Trophoblast cell (in vitro differentiated cells and primary cell): ENCODE data around the gene GTF2E1.

Source experiments
- DNase-seq, 2 donors: peaks; one replicate each; pipeline ENCODE4 v3.0.0-alpha.2; 2016
- H2AFZ ChIP-seq: 2 replicates; pipeline ENCODE4 v1.6.1; 2013; ENCODE audit warnings: low read length, moderate library complexity, mild to moderate bottlenecking; ENCODE audit not compliant: insufficient read depth, poor library complexity
- H2AK5ac ChIP-seq: 2 replicates; pipeline ENCODE4 v1.6.1; 2013; ENCODE audit warnings: mild to moderate bottlenecking, low read length
- H2BK120ac ChIP-seq: 2 replicates; pipeline ENCODE4 v1.6.1; 2013; ENCODE audit warnings: low read length, mild to moderate bottlenecking, moderate library complexity; ENCODE audit not compliant: insufficient read depth, poor library complexity
- H2BK12ac ChIP-seq: 2 replicates; pipeline ENCODE4 v1.6.1; 2013; ENCODE audit warnings: mild to moderate bottlenecking, low read length, moderate library complexity
- H2BK5ac ChIP-seq: 2 replicates; pipeline ENCODE4 v1.6.1; 2013; ENCODE audit warnings: low read length, low read depth, moderate library complexity, mild to moderate bottlenecking; ENCODE audit not compliant: poor library complexity
- H3K14ac ChIP-seq: 2 replicates; pipeline ENCODE4 v1.6.1; 2013; ENCODE audit warnings: mild to moderate bottlenecking, low read length
- H3K18ac ChIP-seq: 2 replicates; pipeline ENCODE4 v1.6.1; 2013; ENCODE audit warnings: mild to moderate bottlenecking, low read length
- H3K23ac ChIP-seq: 2 replicates; pipeline ENCODE4 v1.6.1; 2013; ENCODE audit warnings: low read length
- H3K27ac ChIP-seq: 2 replicates; pipeline ENCODE4 v1.5.1; 2013; ENCODE audit warnings: low read depth, mild to moderate bottlenecking, inconsistent platforms, low read length, moderate library complexity
- H3K27me3 ChIP-seq: 2 replicates; pipeline ENCODE4 v1.6.1; 2013; ENCODE audit warnings: inconsistent platforms, mild to moderate bottlenecking, low read length, moderate library complexity; ENCODE audit not compliant: insufficient read depth
- H3K36me3 ChIP-seq, 2 experiments: 1 replicate in 1 of 2; 2 replicates in 1 of 2; pipeline ENCODE4 v1.6.1; 2013; ENCODE audit warnings: low read length in 2 of 2, mild to moderate bottlenecking in 2 of 2, moderate library complexity in 1 of 2; ENCODE audit not compliant: insufficient read depth in 2 of 2, control insufficient read depth in 1 of 2
- H3K4ac ChIP-seq: 2 replicates; pipeline ENCODE4 v1.6.1; 2013; ENCODE audit warnings: low read depth, mild to moderate bottlenecking, low read length, moderate library complexity
- H3K4me1 ChIP-seq, 2 experiments: 1 replicate in 1 of 2; 2 replicates in 1 of 2; pipeline ENCODE4 v1.6.1; 2013; ENCODE audit warnings: low read length in 2 of 2, mild to moderate bottlenecking in 2 of 2, moderate library complexity in 1 of 2; ENCODE audit not compliant: insufficient read depth in 2 of 2, control insufficient read depth in 1 of 2
- H3K4me2 ChIP-seq: 2 replicates; pipeline ENCODE4 v1.6.1; 2013; ENCODE audit warnings: inconsistent platforms, mild to moderate bottlenecking, low read length, moderate library complexity
- H3K4me3 ChIP-seq: 2 replicates; pipeline ENCODE4 v1.5.1; 2013; ENCODE audit warnings: mild to moderate bottlenecking, low read depth, low read length, inconsistent platforms
- H3K79me1 ChIP-seq: one replicate; pipeline ENCODE4 v1.6.1; 2013; ENCODE audit warnings: low read length
- H3K79me2 ChIP-seq: 2 replicates; pipeline ENCODE4 v1.6.1; 2013; ENCODE audit warnings: low read length, mild to moderate bottlenecking; ENCODE audit not compliant: control insufficient read depth, insufficient read depth, poor library complexity
- H3K9ac ChIP-seq: 2 replicates; pipeline ENCODE4 v1.6.1; 2013; ENCODE audit warnings: mild to moderate bottlenecking, low read length
- H3K9me3 ChIP-seq: 2 replicates; pipeline ENCODE4 v1.6.1; 2013; ENCODE audit warnings: low read depth, mild to moderate bottlenecking, control low read depth, inconsistent platforms, low read length; ENCODE audit not compliant: insufficient read depth
- H4K12ac ChIP-seq: 2 replicates; pipeline ENCODE4 v1.6.1; 2013; ENCODE audit warnings: low read depth, mild to moderate bottlenecking, low read length, moderate library complexity
- H4K8ac ChIP-seq: 2 replicates; pipeline ENCODE4 v1.6.1; 2013; ENCODE audit warnings: low read depth, mild to moderate bottlenecking, low read length, moderate library complexity
- H4K91ac ChIP-seq: one replicate; pipeline ENCODE4 v1.6.1; 2013; ENCODE audit warnings: low read depth, mild to moderate bottlenecking, low read length, moderate library complexity
- WGBS: extraction: QIAGEN DNeasy Blood & Tissue Kit; methylation state at CpG from one replicate; pipeline ENCODE4 v1.1.7; 2013; ENCODE audit warnings: missing lambda C conversion rate; ENCODE audit not compliant: insufficient read length, insufficient coverage; ENCODE audit errors: extremely low coverage; 5-methylcytosine and 5-hydroxymethylcytosine counted together

The GTF2E1 gene

GRCh38 chr3:120798346-120798745, 55.8 kb downstream of the GTF2E1 start:
- no peak overlapping the region for H2BK120ac ChIP-seq
- H3K4me3 ChIP-seq: no peak overlapping the region
- H3K23ac ChIP-seq: no peak overlapping the region
- no peak overlapping the region for H3K18ac ChIP-seq
- no peak overlapping the region for H3K9ac ChIP-seq
- no peak overlapping the region for H3K4me2 ChIP-seq
- no peaks in the 10 kb centered on the region for H3K79me2 ChIP-seq
- no peak overlapping the region for H2AFZ ChIP-seq
- H3K27ac ChIP-seq: no peak overlapping the region
- H4K8ac ChIP-seq: no peak overlapping the region
- H3K36me3 ChIP-seq: no peaks in the 10 kb centered on the region
- no peak overlapping the region for H3K4ac ChIP-seq
- no peak overlapping the region for H4K91ac ChIP-seq
- no peak overlapping the region for H2BK12ac ChIP-seq
- no peak overlapping the region for H2AK5ac ChIP-seq
- no CpG with 5 or more reads among the region's 1 CpG for WGBS
- no peak overlapping the region for H2BK5ac ChIP-seq
- no peaks in the 10 kb centered on the region for H3K79me1 ChIP-seq
- no peaks in the 10 kb centered on the region for H3K27me3 ChIP-seq
- no peaks in the 10 kb centered on the region for H3K4me1 ChIP-seq
- H4K12ac ChIP-seq: no peak overlapping the region
- no peaks in the 10 kb centered on the region for H3K9me3 ChIP-seq
- no peak overlapping the region for H3K14ac ChIP-seq
- no peak for DNase-seq

- no peak overlapping the region for H3K14ac ChIP-seq
- no peak overlapping the region for H2BK5ac ChIP-seq
- H3K4me1 ChIP-seq: no peaks in the 10 kb centered on the region
- no peak overlapping the region for H4K12ac ChIP-seq
- no peak for DNase-seq
- no peak overlapping the region for H3K18ac ChIP-seq
- H2BK12ac ChIP-seq: no peak overlapping the region
- H4K8ac ChIP-seq: no peak overlapping the region
- H3K9me3 ChIP-seq: no peaks in the 10 kb centered on the region
- H3K27ac ChIP-seq: no peak overlapping the region
- no peak overlapping the region for H3K23ac ChIP-seq
- H2AFZ ChIP-seq: no peak overlapping the region
- no peaks in the 10 kb centered on the region for H3K79me2 ChIP-seq
- no peak overlapping the region for H3K4me2 ChIP-seq
- no peak overlapping the region for H3K4ac ChIP-seq
- H3K79me1 ChIP-seq: no peaks in the 10 kb centered on the region
- H2AK5ac ChIP-seq: no peak overlapping the region
- H3K4me3 ChIP-seq: no peak overlapping the region
- H4K91ac ChIP-seq: no peak overlapping the region
- H2BK120ac ChIP-seq: no peak overlapping the region
- no peaks in the 10 kb centered on the region for H3K36me3 ChIP-seq
- no peak overlapping the region for H3K9ac ChIP-seq
- H3K27me3 ChIP-seq: no peaks in the 10 kb centered on the region
Measured at GRCh38 chr3:120800625-120801024, 58.1 kb downstream of the GTF2E1 start.

GRCh38 chr3:120801484-120801883, 58.9 kb downstream of the GTF2E1 start:
- no peaks in the 10 kb centered on the region for H3K79me2 ChIP-seq
- H3K14ac ChIP-seq: no peak overlapping the region
- H3K36me3 ChIP-seq: no peaks in the 10 kb centered on the region
- H3K9ac ChIP-seq: no peak overlapping the region
- H3K79me1 ChIP-seq: no peaks in the 10 kb centered on the region
- no peaks in the 10 kb centered on the region for H3K4me1 ChIP-seq
- no peak overlapping the region for H3K4ac ChIP-seq
- no peak overlapping the region for H3K23ac ChIP-seq
- no peak overlapping the region for H3K18ac ChIP-seq
- no peak overlapping the region for H4K8ac ChIP-seq
- H3K4me2 ChIP-seq: no peak overlapping the region
- H2BK5ac ChIP-seq: no peak overlapping the region
- no peaks in the 10 kb centered on the region for H3K27me3 ChIP-seq
- H2BK12ac ChIP-seq: no peak overlapping the region
- H3K9me3 ChIP-seq: no peaks in the 10 kb centered on the region
- no peak overlapping the region for H3K27ac ChIP-seq
- DNase-seq: no peak
- H4K91ac ChIP-seq: no peak overlapping the region
- WGBS: no CpG with 5 or more reads among the region's 2 CpGs
- no peak overlapping the region for H4K12ac ChIP-seq
- no peak overlapping the region for H2AK5ac ChIP-seq
- no peak overlapping the region for H3K4me3 ChIP-seq
- H2AFZ ChIP-seq: no peak overlapping the region
- H2BK120ac ChIP-seq: no peak overlapping the region

- H2BK12ac ChIP-seq: no peak overlapping the region
- no peak overlapping the region for H3K23ac ChIP-seq
- H3K27me3 ChIP-seq: no peaks in the 10 kb centered on the region
- H3K14ac ChIP-seq: no peak overlapping the region
- H3K27ac ChIP-seq: no peak overlapping the region
- H2AK5ac ChIP-seq: no peak overlapping the region
- no peak overlapping the region for H2AFZ ChIP-seq
- H3K4me3 ChIP-seq: no peak overlapping the region
- no peak overlapping the region for H4K12ac ChIP-seq
- no peaks in the 10 kb centered on the region for H3K36me3 ChIP-seq
- no CpG with 5 or more reads among the region's 3 CpGs for WGBS
- H3K9ac ChIP-seq: no peak overlapping the region
- no peak overlapping the region for H4K91ac ChIP-seq
- H3K4me1 ChIP-seq: no peaks in the 10 kb centered on the region
- H2BK5ac ChIP-seq: no peak overlapping the region
- no peaks in the 10 kb centered on the region for H3K9me3 ChIP-seq
- no peak overlapping the region for H3K4ac ChIP-seq
- H2BK120ac ChIP-seq: no peak overlapping the region
- DNase-seq: no peak
- H3K18ac ChIP-seq: no peak overlapping the region
- no peaks in the 10 kb centered on the region for H3K79me1 ChIP-seq
- H3K4me2 ChIP-seq: no peak overlapping the region
- no peak overlapping the region for H4K8ac ChIP-seq
- H3K79me2 ChIP-seq: no peaks in the 10 kb centered on the region
Measured at GRCh38 chr3:120802916-120803315, 60.4 kb downstream of the GTF2E1 start.
